GM12864 (cell line): ENCODE measurements around the gene EMILIN2.

Experiments
- DNase-seq: peaks from one replicate; pipeline ENCODE4 v3.0.0-alpha.2; 2011; ENCODE audit warnings: low read depth
- H3K4me3 ChIP-seq: 2 replicates; pipeline ENCODE4 v1.5.1; 2011; ENCODE audit warnings: mild to moderate bottlenecking, low read depth, low read length, control low read depth
- TF ChIP-seq, protein P1 (sequence below): IDR thresholded peaks from 2 replicates; pipeline ENCODE4 v1.5.1; 2011; ENCODE audit warnings: low read depth, mild to moderate bottlenecking, moderate library complexity, low read length, control low read depth, inconsistent platforms; ENCODE audit errors: missing control alignments

The EMILIN2 gene

GRCh38 chr18:2918761-2919550, 72.2 kb downstream of the EMILIN2 start:
- DNase-seq: no peak
- H3K4me3 ChIP-seq: no peak overlapping the region
- TF ChIP-seq, protein P1, sequence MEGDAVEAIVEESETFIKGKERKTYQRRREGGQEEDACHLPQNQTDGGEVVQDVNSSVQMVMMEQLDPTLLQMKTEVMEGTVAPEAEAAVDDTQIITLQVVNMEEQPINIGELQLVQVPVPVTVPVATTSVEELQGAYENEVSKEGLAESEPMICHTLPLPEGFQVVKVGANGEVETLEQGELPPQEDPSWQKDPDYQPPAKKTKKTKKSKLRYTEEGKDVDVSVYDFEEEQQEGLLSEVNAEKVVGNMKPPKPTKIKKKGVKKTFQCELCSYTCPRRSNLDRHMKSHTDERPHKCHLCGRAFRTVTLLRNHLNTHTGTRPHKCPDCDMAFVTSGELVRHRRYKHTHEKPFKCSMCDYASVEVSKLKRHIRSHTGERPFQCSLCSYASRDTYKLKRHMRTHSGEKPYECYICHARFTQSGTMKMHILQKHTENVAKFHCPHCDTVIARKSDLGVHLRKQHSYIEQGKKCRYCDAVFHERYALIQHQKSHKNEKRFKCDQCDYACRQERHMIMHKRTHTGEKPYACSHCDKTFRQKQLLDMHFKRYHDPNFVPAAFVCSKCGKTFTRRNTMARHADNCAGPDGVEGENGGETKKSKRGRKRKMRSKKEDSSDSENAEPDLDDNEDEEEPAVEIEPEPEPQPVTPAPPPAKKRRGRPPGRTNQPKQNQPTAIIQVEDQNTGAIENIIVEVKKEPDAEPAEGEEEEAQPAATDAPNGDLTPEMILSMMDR: no peak

GRCh38 chr18:2919600-2919999, 72.8 kb downstream of the EMILIN2 start:
- DNase-seq: no peak
- H3K4me3 ChIP-seq: no peak overlapping the region
- TF ChIP-seq, protein P1: no peak

- TF ChIP-seq, protein P1: no peak
- H3K4me3 ChIP-seq: no peak overlapping the region
- DNase-seq: no peak
Measured at GRCh38 chr18:2920027-2920426, 73.2 kb downstream of the EMILIN2 start.

- H3K4me3 ChIP-seq: no peak overlapping the region
- TF ChIP-seq, protein P1: no peak
- DNase-seq: no peak
Measured at GRCh38 chr18:2920546-2921343, 73.9 kb downstream of the EMILIN2 start.

- no peak overlapping the region for H3K4me3 ChIP-seq
- TF ChIP-seq, protein P1: no peak
- no peak for DNase-seq
Measured at GRCh38 chr18:2921778-2922177, 75.0 kb downstream of the EMILIN2 start.

GRCh38 chr18:2923464-2923863, 76.7 kb downstream of the EMILIN2 start:
- H3K4me3 ChIP-seq: no peak overlapping the region
- TF ChIP-seq, protein P1: no peak
- DNase-seq: no peak
